GM19455 (cell line): Measurements from ENCODE around the gene EIF4EBP2.

ENCODE experiments used
- ATAC-seq: cut with Tn5 transposase; IDR thresholded peaks from one replicate; pipeline ENCODE4 v1.9.1; 2021; ENCODE audit not compliant: unreplicated experiment

The EIF4EBP2 gene

DNA sequence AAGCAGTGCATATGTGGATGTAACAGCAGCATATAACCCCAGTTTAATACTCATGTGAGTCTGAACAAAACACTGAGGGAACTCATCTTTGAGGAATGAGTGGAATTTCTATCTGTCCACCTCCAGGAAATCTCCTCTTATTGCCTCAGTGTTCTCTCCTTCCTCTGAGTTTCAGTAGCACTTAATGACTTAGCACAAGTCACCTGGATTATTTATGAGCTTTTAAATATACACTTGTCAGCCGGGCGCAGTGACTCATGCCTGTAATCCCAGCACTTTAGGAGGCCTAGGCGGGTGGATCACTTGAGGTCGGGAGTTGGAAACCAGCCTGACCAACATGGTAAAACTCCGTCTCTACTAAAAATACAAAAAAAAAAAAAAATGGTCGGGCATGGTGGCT lies 25.8 kb upstream of the EIF4EBP2 start:
- no peak for ATAC-seq

- ATAC-seq = no peak
These were observed 24.3 kb upstream of the EIF4EBP2 start for GRCh38 chr10:70379581-70380176.

- no peak for ATAC-seq
These were observed 23.4 kb upstream of the EIF4EBP2 start for GRCh38 chr10:70380350-70381135.

DNA sequence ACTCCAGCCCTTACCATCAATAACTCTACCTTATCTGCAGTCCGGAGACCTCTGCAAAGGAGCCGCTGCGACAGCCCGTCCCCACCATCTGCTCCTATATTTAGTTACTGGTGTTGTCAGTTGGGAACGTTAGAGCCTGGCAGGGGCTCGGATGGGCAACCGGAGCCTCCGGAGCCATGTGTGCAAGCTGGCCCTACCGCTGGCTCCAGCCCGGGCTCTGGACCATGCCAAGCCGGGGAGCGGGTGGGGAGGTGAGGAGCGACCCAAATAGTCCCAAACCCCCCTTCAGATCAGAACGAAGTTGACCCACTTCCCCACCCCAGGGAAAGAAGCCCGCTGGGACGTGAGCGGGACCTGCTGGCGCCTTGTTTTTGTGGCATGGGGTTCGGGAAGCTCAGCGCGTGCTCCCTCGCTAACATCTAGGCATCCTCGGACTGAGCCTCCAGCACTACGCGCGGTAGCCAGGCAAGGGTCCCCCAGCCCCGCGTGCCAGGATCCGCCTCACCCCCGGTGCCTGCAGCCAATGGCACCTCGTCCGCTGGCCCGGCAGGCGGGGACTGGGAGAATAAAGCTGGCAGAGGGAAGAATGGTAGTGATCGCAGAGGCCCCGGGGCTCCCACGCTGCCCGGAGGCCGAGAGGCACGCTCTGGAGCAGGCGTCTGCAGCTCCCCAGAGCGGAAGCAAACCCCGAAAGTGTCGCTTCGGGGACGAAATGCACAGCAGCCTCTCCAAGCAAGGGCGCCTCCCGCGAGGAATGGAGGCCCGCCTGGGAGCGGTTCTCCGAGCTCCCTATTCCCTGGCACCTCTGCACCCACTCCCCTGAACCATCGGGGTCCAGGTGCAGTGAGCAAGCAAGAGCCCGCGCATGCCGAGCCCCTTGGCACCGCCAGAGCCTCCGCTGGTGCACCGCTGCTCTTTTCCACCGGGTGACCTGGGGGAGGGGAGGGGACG lies 22.2 kb upstream of the EIF4EBP2 start:
- ATAC-seq = peak; percentile 54

DNA sequence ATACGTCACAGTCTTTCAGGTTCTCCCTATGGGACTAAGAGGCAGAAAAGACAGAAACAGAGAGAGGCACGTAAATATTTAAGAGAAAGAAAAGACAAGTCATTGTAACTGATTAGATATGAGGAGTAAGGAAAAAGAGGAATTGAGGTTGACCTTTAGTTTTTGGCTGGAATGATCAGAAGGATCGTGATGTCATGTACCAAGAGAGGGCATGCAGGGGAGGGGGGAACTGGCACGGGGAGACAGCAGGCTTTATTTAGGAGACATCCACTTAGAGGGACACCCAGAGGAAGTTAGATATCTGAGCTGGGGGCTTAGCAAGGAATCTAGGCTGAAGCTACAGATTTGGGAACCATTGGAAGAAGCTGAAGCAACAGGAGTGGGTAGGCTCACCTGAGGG lies 12.3 kb upstream of the EIF4EBP2 start:
- ATAC-seq = no peak

DNA sequence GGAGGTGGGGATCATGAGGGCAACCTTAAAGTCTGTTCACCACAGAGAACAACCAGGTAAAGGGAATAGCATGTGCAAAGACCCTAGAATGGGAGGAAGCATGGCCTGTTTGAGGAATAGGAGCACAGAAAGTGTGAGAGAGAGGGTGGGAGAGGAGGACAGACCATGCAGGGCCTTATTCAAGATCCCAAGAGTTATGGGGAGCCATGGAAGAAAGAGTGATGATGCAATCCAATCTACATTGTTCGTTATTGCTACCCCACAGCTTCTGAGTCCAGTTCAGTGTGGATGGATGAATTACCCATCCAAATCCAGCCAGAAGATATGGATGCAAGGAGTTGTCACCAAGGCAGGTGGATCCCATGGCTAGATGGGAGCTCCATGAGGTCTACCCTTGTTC lies 7.8 kb upstream of the EIF4EBP2 start:
- no peak for ATAC-seq

- ATAC-seq = no peak
These were observed 4.8 kb upstream of the EIF4EBP2 start for GRCh38 chr10:70399177-70399576.

- ATAC-seq = peak; percentile 6
These were observed 386 bp upstream of the EIF4EBP2 start for GRCh38 chr10:70403483-70404035.

GRCh38 chr10:70404787-70405036 lies 767 bp downstream of the EIF4EBP2 start:
- no peak for ATAC-seq

- ATAC-seq = no peak
These were observed 1.3 kb downstream of the EIF4EBP2 start for GRCh38 chr10:70405037-70405824.

DNA sequence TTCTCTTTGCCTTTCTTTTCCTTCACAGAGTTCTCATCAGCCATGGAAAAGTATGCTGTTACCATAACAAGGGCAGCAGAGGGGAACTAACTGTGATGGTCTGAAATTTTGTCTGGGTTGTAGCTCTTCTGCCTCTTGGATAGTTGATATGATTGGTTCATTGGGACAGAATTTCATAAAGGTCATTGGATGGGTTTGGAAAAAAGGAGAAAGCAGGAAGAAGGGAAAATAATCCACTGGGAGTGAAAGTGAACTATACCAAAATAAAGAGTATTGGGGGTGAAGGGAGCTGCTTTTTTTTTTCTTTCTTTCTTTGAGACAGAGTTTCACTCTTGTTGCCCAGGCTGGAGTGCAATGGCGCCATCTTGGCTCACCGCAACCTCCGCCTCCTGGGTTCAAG lies 5.8 kb downstream of the EIF4EBP2 start:
- no peak for ATAC-seq

GRCh38 chr10:70410608-70411007 lies 6.7 kb downstream of the EIF4EBP2 start:
- no peak for ATAC-seq

DNA sequence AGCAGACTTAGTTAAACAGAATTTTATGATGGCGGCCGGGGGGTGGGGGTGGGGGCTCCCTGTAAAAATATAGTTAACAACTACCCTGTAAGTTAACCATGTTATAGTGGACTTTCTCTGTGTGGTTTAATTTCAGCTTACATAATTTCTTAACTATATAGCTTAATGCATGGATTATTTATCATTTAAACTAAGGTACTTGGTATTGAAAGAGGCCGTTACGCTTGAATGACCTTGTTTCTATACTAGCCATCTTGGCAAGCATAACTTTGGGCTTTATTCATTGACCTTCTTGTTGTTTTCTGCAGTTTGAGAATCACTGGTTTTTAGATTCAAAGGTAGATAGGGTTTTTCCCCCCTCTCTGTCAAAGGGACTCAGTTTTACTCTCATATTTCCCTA lies 8.4 kb downstream of the EIF4EBP2 start:
- ATAC-seq = no peak

GRCh38 chr10:70417568-70417967 lies 13.6 kb downstream of the EIF4EBP2 start:
- ATAC-seq = no peak

DNA sequence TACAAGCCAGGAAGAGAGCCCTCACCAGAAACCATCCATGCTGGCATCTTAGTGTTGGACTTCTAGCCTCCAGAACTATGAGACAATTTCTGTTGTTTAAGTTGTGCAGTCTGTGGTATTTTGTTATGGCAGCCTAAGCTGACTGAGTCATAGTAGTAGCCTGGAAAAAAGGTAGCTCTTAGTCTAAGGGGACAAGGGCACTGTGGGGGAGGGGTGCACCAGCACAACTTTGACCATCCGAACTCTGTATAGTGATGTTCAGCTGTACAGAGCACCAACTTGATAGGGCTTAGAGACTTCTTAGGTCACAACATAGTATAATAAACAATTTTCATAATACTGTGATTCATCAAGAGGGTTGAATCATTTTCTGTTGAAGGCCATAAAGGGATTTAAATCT lies 14.3 kb downstream of the EIF4EBP2 start:
- no peak for ATAC-seq

DNA sequence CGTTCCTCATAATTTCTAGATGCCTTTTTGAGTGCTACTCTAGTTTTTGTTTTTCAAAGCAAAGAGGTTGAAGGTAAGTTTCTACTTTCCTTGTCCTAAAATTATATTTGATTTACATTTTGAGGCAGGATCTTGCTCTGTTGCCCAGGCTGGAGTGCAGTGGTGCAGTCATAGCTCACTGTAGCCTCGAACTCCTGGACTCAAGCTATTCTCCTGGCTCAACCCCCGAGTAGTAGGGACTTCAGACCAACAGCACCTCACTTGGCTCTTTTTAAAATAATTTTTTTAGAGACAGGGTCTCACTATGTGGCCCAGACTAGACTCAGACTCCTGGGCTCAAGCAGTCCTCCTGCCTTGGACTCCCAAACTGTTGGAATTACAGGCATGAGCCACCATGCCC lies 14.8 kb downstream of the EIF4EBP2 start:
- no peak for ATAC-seq

- no peak for ATAC-seq
These were observed 20.4 kb downstream of the EIF4EBP2 start for GRCh38 chr10:70424320-70424719.

DNA sequence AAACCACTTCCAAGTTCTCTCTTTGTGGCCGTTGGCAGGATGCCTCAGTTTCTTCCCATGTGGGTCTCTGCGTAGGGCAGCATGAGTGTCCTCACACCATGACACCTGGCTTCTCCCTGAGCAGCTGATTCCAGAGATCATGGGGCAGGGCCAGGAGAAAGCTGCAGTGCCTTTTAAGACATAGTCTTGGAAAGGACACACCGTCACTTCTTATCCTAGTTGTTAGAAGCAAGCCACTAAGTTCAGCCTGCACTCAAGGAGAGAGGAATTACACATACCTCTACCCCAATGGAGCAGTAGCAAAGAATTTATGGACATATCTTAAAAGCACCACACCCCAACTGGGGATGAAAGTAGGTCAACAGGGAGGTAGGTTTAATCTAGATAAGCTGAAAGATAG lies 21.2 kb downstream of the EIF4EBP2 start:
- ATAC-seq = no peak

DNA sequence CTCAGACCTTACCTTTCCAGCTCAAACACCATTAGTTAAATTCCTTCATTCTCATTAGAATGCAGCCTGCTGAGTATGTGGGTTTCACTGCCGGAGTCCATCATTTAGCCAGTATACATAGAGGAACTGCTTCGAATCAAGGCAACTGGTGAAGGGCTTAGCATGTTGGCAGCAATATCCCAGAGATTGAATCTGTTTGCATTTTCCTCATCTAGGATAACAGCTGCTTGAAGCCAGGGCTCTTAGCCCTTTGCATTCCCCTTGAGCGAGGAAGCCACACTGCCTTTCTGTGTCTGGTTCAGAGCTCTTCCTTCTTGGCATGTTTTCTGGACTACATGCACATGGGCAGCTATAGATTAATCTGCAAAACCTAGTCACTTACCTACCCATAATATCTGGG lies 22.9 kb downstream of the EIF4EBP2 start:
- ATAC-seq = no peak

DNA sequence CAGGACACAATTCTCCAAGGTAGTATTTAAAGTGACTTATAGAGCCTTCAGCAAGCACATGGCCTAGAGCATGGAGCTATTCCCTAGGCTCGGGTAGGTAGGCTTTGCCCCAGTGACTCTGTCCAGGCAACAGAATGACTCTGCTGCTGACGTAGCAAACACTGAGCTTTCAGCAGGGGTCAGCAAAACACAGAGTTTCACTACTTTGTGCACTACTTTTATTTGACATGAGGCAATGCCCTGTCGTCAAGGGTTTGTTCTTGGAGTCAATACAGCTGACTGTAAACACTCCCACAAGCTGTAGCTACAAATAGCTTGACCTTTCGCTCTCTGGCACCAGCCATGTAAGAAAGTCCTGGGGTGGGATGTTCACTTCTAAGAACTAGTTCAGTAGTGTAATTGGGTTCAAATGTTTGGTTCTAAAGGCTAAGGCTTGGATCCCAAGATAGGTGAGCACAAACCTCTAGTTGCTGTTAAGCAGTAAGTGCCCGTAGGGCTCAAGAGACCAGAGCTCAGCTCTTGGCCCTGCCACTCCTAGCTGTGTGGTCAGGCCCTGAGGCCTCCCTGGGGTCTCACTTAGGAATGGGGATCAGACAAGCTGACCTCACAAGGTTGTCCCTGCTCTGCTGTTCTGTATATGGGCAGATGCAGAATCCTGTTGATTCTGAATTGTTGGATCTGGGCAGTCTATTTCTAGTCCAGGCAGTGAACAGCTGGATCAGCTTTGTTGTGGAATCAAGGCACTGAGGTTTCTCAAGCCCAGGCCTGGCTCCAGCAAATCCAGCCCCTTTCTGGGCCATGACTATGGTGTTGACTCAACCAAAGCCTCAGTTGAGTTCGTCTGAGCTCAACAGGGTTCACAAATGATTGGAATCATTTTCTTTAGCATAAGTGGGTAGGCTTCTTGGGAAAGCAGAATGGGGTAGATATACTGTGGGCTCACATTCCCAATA lies 26.8 kb downstream of the EIF4EBP2 start:
- ATAC-seq = no peak
